Mammary epithelial cell (primary cell): ENCODE measurements around the gene ETV7.

Experiments
- EZH2 ChIP-seq: IDR thresholded peaks from 2 replicates; pipeline ENCODE4 v1.6.1; 2012; ENCODE audit warnings: low read length, inconsistent platforms, borderline replicate concordance
- TF ChIP-seq, protein P1 (sequence below), 2 donors: IDR thresholded peaks in 1 of 2; conservative IDR thresholded peaks in 1 of 2; 2 replicates each; pipeline ENCODE4 v1.5.1; 2011 to 2012; ENCODE audit warnings: inconsistent platforms in 2 of 2, low read length in 2 of 2, mild to moderate bottlenecking in 2 of 2, control low read depth in 1 of 2, low read depth in 1 of 2; ENCODE audit not compliant: insufficient read depth in 1 of 2; ENCODE audit errors: extremely low read depth in 1 of 2

DNA sequence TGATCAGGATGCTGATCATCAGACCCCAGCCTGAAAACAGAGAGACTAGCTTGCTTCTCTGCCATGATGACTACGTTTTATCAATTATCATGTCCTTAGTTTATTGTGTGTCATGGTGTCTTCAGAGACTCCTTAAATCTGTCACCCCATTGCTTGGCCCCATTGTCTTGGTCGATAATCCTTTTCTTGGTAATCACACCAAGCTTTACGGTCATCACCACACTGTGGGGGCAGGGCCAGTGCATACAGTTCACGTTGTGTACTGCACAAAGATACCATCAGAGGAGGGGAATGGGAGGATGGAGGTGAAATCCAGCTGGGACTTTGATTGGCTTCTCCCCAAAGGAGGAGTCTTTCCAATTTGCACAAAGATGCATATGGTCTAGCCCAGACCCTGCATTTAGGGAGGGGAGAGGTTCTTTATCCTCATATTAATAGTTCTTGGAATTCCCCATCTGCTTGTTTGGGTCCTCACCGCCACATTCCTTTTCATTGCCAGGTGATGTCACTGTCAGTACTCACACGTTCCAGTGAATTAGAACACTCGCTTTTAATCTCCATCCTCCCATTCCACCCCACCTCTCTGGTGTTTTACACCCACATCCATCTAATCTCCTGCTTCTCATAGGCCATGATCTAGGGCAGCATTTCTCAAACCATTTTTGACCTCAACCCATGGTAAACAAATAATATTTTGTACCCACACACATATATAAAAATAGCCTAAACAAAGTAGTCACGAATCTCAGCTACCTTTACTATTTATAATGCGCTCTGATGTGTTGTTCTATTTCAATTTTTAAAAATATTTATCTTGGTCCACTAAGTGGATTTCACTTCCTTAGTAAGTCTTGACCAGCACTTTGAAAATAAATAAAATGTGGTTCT is 5.7 kb downstream of the ETV7 start:
- TF ChIP-seq, protein P1, sequence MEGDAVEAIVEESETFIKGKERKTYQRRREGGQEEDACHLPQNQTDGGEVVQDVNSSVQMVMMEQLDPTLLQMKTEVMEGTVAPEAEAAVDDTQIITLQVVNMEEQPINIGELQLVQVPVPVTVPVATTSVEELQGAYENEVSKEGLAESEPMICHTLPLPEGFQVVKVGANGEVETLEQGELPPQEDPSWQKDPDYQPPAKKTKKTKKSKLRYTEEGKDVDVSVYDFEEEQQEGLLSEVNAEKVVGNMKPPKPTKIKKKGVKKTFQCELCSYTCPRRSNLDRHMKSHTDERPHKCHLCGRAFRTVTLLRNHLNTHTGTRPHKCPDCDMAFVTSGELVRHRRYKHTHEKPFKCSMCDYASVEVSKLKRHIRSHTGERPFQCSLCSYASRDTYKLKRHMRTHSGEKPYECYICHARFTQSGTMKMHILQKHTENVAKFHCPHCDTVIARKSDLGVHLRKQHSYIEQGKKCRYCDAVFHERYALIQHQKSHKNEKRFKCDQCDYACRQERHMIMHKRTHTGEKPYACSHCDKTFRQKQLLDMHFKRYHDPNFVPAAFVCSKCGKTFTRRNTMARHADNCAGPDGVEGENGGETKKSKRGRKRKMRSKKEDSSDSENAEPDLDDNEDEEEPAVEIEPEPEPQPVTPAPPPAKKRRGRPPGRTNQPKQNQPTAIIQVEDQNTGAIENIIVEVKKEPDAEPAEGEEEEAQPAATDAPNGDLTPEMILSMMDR (conservative IDR thresholded peaks at IDR 0.05 in 1 of 2, IDR thresholded peaks at IDR 0.05 in 1 of 2; ENCODE audit: extremely low read depth in 1 of 2, insufficient read depth in 1 of 2, low read depth in 1 of 2, low read length in 2 of 2), result no peak
- TF ChIP-seq EZH2, result no peak
